ENCODE measurements around the gene SUCNR1.

- TF ChIP-seq, protein P1, sequence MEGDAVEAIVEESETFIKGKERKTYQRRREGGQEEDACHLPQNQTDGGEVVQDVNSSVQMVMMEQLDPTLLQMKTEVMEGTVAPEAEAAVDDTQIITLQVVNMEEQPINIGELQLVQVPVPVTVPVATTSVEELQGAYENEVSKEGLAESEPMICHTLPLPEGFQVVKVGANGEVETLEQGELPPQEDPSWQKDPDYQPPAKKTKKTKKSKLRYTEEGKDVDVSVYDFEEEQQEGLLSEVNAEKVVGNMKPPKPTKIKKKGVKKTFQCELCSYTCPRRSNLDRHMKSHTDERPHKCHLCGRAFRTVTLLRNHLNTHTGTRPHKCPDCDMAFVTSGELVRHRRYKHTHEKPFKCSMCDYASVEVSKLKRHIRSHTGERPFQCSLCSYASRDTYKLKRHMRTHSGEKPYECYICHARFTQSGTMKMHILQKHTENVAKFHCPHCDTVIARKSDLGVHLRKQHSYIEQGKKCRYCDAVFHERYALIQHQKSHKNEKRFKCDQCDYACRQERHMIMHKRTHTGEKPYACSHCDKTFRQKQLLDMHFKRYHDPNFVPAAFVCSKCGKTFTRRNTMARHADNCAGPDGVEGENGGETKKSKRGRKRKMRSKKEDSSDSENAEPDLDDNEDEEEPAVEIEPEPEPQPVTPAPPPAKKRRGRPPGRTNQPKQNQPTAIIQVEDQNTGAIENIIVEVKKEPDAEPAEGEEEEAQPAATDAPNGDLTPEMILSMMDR (IDR thresholded peaks at IDR 0.05), result no peak
- TF ChIP-seq REST (IDR thresholded peaks at IDR 0.05; ENCODE audit: insufficient read depth in 1 of 2, low read depth in 2 of 2, low read length in 1 of 2), result no peak
- TF ChIP-seq SIN3A (IDR thresholded peaks at IDR 0.05; ENCODE audit: borderline replicate concordance, insufficient read depth, low read depth, low read length), result no peak
- TF ChIP-seq POLR2AphosphoS5 (IDR thresholded peaks at IDR 0.05; ENCODE audit: low read depth, low read length), result no peak
- no peak for TF ChIP-seq TCF7L2 (IDR thresholded peaks at IDR 0.05; ENCODE audit: low read depth, low read length)
Measured at GRCh38 chr3:151856641-151857040, 16.8 kb upstream of the SUCNR1 start.
